ENCODE results near the gene CACNA1C.

GRCh38 chr12:2641761-2642160 is 589.0 kb downstream of the CACNA1C start:
- no peak for TF ChIP-seq CTCF (conservative IDR thresholded peaks at IDR 0.05 in 1 of 2, IDR thresholded peaks at IDR 0.05 in 1 of 2; ENCODE audit: extremely low read depth in 1 of 2, insufficient read depth in 1 of 2, low read depth in 1 of 2, low read length in 2 of 2)
- no peak for TF ChIP-seq EZH2 (IDR thresholded peaks at IDR 0.05; ENCODE audit: borderline replicate concordance, low read length)
